Neural progenitor cell (in vitro differentiated cells): ENCODE data around the gene SF3A1. TPM values are rescaled to one million over a fixed set of nuclear protein-coding genes. Genes with fewer than 3 reads are reported as not detected.

Experiments used
- DNase-seq: peaks from one replicate; pipeline ENCODE4 v3.0.0-alpha.2; 2016; ENCODE audit warnings: low spot score
- H2AFZ ChIP-seq: fragments of 200-600 bp; sonication (generic); replicated peaks from 2 replicates; pipeline ENCODE4 v1.6.1; 2016; ENCODE audit warnings: antibody characterized with exemption
- H3F3A ChIP-seq: fragments of 200-600 bp; sonication (generic); 2 replicates; pipeline ENCODE4 v1.6.1; 2016; ENCODE audit warnings: antibody characterized with exemption, low read depth
- H3K27ac ChIP-seq: fragments of 200-600 bp; sonication (generic); 2 replicates; pipeline ENCODE4 v1.5.1; 2016; ENCODE audit warnings: mild to moderate bottlenecking
- H3K27me3 ChIP-seq: fragments of 200-600 bp; sonication (generic); 2 replicates; pipeline ENCODE4 v1.6.1; 2016; ENCODE audit warnings: mild to moderate bottlenecking, moderate library complexity
- H3K36me3 ChIP-seq: fragments of 200-600 bp; sonication (generic); 2 replicates; pipeline ENCODE4 v1.5.1; 2016
- H3K4me1 ChIP-seq: fragments of 200-600 bp; sonication (generic); 2 replicates; pipeline ENCODE4 v1.6.1; 2016; ENCODE audit warnings: mixed run types
- H3K4me2 ChIP-seq: fragments of 200-600 bp; sonication (generic); 2 replicates; pipeline ENCODE4 v1.6.1; 2016
- H3K4me3 ChIP-seq: fragments of 200-600 bp; sonication (generic); 2 replicates; pipeline ENCODE4 v1.5.1; 2016
- H3K79me2 ChIP-seq: fragments of 200-600 bp; sonication (generic); 2 replicates; pipeline ENCODE4 v1.6.1; 2016; ENCODE audit warnings: low read depth
- H3K9ac ChIP-seq: fragments of 200-600 bp; sonication (generic); 2 replicates; pipeline ENCODE4 v1.6.1; 2016
- H3K9me3 ChIP-seq: fragments of 200-600 bp; sonication (generic); 2 replicates; pipeline ENCODE4 v1.5.1; 2016; ENCODE audit warnings: low read depth
- H4K20me1 ChIP-seq: fragments of 200-600 bp; sonication (generic); 2 replicates; pipeline ENCODE4 v1.6.1; 2016; ENCODE audit warnings: low read depth
- H3K27ac Mint-ChIP-seq: 3 replicates; pipeline ENCODE4 v1.8.0; 2021; ENCODE audit warnings: mixed read lengths
- H3K27me3 Mint-ChIP-seq: 2 replicates; pipeline ENCODE4 v1.8.0; 2022; ENCODE audit warnings: low read depth, mild to moderate bottlenecking, inconsistent platforms, moderate library complexity, mixed read lengths; ENCODE audit not compliant: insufficient read depth
- H3K36me3 Mint-ChIP-seq: 3 replicates; pipeline ENCODE4 v1.8.0; 2021; ENCODE audit warnings: mixed read lengths
- H3K4me1 Mint-ChIP-seq: 3 replicates; pipeline ENCODE4 v1.8.0; 2021; ENCODE audit warnings: mixed read lengths
- H3K4me3 Mint-ChIP-seq: 3 replicates; pipeline ENCODE4 v1.8.0; 2021; ENCODE audit warnings: mild to moderate bottlenecking, moderate library complexity, mixed read lengths
- H3K9me3 Mint-ChIP-seq: 3 replicates; pipeline ENCODE4 v1.8.0; 2020; ENCODE audit warnings: mixed read lengths
- EZH2 ChIP-seq: fragments of 200-600 bp; sonication (generic); IDR thresholded peaks from 2 replicates; pipeline ENCODE4 v1.6.1; 2017; ENCODE audit warnings: antibody characterized with exemption, mild to moderate bottlenecking, moderate library complexity
- EZH2phosphoT487 ChIP-seq: fragments of 200-600 bp; sonication (generic); IDR thresholded peaks from 2 replicates; pipeline ENCODE4 v1.6.1; 2017; ENCODE audit warnings: antibody characterized with exemption
- total RNA-seq: library from RNA; depleted of rRNA; stranded (reverse); fragments of >200 nt; gene quantifications from 2 replicates; pipeline ENCODE4 v1.2.3, GENCODE V29; 2015; ENCODE audit warnings: low replicate concordance
- TF ChIP-seq, protein P1 (sequence below): fragments of 200-600 bp; sonication (generic); IDR thresholded peaks from 2 replicates; pipeline ENCODE4 v1.5.1; 2017; ENCODE audit warnings: antibody characterized with exemption, mild to moderate bottlenecking

The SF3A1 gene
- total RNA-seq, 1 donor from 2014 or later: 29.2 TPM

DNA sequence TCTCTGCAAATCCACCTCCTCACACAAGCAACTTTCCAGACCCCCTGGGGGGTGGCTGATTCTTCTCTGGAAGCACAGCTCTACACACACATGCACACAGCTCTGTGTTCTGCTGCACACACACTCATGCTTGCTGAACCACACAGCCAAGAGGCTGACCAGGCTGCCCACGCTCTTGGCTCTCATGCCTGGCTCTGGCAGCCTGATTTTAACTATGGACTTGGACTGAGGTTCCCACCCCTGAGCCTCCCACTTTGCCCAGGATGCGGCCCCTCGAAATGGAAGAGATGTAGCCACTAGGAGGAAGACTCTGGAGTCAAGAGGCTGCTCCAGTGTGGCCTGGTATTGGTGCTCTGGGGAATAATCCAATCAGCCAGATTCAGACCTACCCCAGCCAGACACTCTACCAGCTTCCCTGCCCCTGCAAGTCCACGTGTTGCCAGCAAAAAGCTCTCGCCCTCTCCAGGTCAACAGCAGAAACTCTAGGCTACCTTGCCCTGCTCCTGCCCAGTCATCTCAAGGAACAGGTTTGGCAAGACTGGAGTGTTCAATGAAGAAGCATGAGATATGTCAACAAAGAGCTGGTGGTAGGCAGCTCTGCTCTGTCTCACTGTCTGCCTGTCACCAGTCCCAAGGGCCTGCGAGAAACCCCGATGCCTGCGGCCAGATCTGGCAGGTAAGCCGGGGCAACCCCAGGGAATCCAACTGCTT lies 58.5 kb downstream of the SF3A1 start:
- TF ChIP-seq, protein P1, sequence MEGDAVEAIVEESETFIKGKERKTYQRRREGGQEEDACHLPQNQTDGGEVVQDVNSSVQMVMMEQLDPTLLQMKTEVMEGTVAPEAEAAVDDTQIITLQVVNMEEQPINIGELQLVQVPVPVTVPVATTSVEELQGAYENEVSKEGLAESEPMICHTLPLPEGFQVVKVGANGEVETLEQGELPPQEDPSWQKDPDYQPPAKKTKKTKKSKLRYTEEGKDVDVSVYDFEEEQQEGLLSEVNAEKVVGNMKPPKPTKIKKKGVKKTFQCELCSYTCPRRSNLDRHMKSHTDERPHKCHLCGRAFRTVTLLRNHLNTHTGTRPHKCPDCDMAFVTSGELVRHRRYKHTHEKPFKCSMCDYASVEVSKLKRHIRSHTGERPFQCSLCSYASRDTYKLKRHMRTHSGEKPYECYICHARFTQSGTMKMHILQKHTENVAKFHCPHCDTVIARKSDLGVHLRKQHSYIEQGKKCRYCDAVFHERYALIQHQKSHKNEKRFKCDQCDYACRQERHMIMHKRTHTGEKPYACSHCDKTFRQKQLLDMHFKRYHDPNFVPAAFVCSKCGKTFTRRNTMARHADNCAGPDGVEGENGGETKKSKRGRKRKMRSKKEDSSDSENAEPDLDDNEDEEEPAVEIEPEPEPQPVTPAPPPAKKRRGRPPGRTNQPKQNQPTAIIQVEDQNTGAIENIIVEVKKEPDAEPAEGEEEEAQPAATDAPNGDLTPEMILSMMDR: no peak
- TF ChIP-seq EZH2: no peak
- no peak for TF ChIP-seq EZH2phosphoT487
- Histone ChIP-seq H3K79me2 (no peaks in the 10 kb centered on the region), H3K27me3 (no peaks in the 10 kb centered on the region), H3K27ac (no peak overlapping the region), H3F3A (no peaks in the 10 kb centered on the region), H3K36me3 (no peaks in the 10 kb centered on the region), H3K9me3 (no peaks in the 10 kb centered on the region), H3K4me2 (no peak overlapping the region), H3K4me1 (no peaks in the 10 kb centered on the region), H3K4me3 (no peak overlapping the region), H4K20me1 (no peaks in the 10 kb centered on the region), H2AFZ (no peak overlapping the region), H3K9ac (no peak overlapping the region)
- Mint-ChIP-seq H3K4me3 (no peak overlapping the region), H3K27ac (no peak overlapping the region), H3K27me3 (peaks cover 2% of the 10 kb centered on the region), H3K4me1 (no peaks in the 10 kb centered on the region), H3K9me3 (no peaks in the 10 kb centered on the region), H3K36me3 (no peaks in the 10 kb centered on the region)
- no peak for DNase-seq

DNA sequence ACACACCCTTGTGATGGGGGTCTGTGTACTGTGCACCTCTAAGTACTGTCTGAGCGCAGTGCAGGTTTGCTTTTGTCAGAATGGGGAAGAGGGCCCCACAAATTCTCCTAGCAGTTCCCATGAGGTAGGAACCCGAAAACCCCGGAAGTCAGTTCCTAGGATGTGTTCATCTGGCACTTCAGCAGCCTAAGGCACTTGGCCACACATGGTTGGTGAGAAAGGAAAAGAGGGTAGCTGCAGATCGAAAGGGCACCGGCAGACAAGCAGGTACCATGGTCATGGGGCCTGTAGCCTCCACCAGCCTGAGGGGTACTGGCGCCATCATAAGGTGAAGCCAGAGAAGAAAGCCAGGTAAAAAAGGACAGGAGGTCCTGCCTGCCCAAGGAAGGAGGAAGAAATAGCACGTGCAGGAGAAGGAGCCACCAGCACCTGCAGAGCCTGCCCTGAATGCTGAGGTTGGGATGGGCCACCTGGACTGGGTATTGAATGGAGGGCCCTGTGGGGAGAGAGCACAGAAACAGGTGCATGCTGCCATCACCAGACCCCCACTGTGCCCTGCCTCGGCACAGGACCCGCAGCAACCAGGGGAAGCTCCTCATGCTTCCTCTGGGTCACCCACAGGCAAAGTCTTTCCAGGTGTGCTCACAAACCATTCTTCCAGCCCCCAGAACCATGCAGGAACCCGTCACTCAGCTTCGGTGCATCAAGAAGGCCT lies 59.3 kb downstream of the SF3A1 start:
- Mint-ChIP-seq H3K9me3 (no peaks in the 10 kb centered on the region), H3K27me3 (peaks cover 2% of the 10 kb centered on the region), H3K27ac (no peak overlapping the region), H3K36me3 (no peaks in the 10 kb centered on the region), H3K4me1 (no peaks in the 10 kb centered on the region), H3K4me3 (peak overlapping the region; percentile 43)
- Histone ChIP-seq H3K9ac (no peak overlapping the region), H3F3A (no peaks in the 10 kb centered on the region), H3K36me3 (no peaks in the 10 kb centered on the region), H3K79me2 (no peaks in the 10 kb centered on the region), H3K4me3 (no peak overlapping the region), H3K27me3 (no peaks in the 10 kb centered on the region), H4K20me1 (no peaks in the 10 kb centered on the region), H3K4me2 (no peak overlapping the region), H3K9me3 (no peaks in the 10 kb centered on the region), H3K4me1 (no peaks in the 10 kb centered on the region), H3K27ac (no peak overlapping the region), H2AFZ (no peak overlapping the region)
- TF ChIP-seq EZH2 (no peak), EZH2phosphoT487 (no peak)
- TF ChIP-seq, protein P1: no peak
- no peak for DNase-seq

DNA sequence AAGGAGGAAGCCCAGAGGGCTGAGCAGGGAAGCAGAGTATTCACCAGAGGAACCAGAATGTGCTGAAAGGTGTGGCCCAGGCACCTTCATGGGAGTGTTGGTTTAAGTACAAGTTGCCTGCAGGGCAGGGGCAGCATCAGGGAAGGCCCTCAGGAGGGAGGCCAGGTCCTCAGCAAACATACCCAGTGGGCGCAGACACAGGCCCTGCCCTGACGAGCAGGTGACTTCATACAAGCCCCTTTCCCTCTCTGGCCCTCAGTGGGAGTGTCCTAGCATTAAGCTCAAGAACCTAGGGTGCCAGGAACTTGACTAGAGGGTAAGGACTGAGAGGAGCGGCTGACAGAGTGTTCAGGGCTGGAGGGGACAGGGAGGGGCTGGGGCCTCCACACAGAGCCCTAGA lies 59.9 kb downstream of the SF3A1 start:
- Mint-ChIP-seq H3K27ac (no peak overlapping the region), H3K4me1 (no peaks in the 10 kb centered on the region), H3K36me3 (no peaks in the 10 kb centered on the region), H3K27me3 (peaks cover 2% of the 10 kb centered on the region), H3K4me3 (no peak overlapping the region), H3K9me3 (no peaks in the 10 kb centered on the region)
- Histone ChIP-seq H3K4me1 (no peaks in the 10 kb centered on the region), H3K36me3 (no peaks in the 10 kb centered on the region), H3K27ac (no peak overlapping the region), H3K4me3 (no peak overlapping the region), H3K27me3 (no peaks in the 10 kb centered on the region), H4K20me1 (no peaks in the 10 kb centered on the region), H3K4me2 (no peak overlapping the region), H3K9me3 (no peaks in the 10 kb centered on the region), H3K79me2 (no peaks in the 10 kb centered on the region), H3K9ac (no peak overlapping the region), H2AFZ (no peak overlapping the region), H3F3A (no peaks in the 10 kb centered on the region)
- no peak for DNase-seq
- TF ChIP-seq EZH2: no peak
- TF ChIP-seq, protein P1: no peak
- no peak for TF ChIP-seq EZH2phosphoT487
